Vagina (tissue), 2 donors: ENCODE results near the gene MT1G. TPM values are rescaled to one million over a fixed set of nuclear protein-coding genes. Genes with fewer than 3 reads are reported as not detected.

Experiments used
- DNase-seq, 2 donors: peaks; one replicate each; pipeline ENCODE4 v3.0.0-alpha.2; 2017; ENCODE audit errors: extremely low spot score in 2 of 2
- H3K27ac ChIP-seq: fragments of 200-600 bp; sonication (generic); one replicate; pipeline ENCODE4 v1.5.1; 2019
- H3K27me3 ChIP-seq: fragments of 200-600 bp; sonication (generic); one replicate; pipeline ENCODE4 v1.5.1; 2019
- H3K36me3 ChIP-seq, 2 donors: fragments of 200-600 bp; sonication (generic); one replicate each; pipeline ENCODE4 v1.5.1; 2017 to 2019
- H3K4me1 ChIP-seq: fragments of 200-600 bp; sonication (generic); one replicate; pipeline ENCODE4 v1.5.1; 2019
- H3K4me3 ChIP-seq, 2 donors: fragments of 200-600 bp; sonication (generic); 1 replicate in 1 of 2; 2 replicates in 1 of 2; pipeline ENCODE4 v1.5.1; 2016 to 2019
- H3K9me3 ChIP-seq: fragments of 200-600 bp; sonication (generic); one replicate; pipeline ENCODE4 v1.5.1; 2019
- POLR2A ChIP-seq, 2 donors: fragments of 450-650 bp; IDR thresholded peaks; one replicate each; pipeline ENCODE4 v1.6.1; 2017; ENCODE audit warnings: antibody characterized with exemption in 2 of 2, mild to moderate bottlenecking in 2 of 2, moderate library complexity in 2 of 2
- POLR2AphosphoS5 ChIP-seq, 2 donors: sonication (generic); formaldehyde crosslinking; IDR thresholded peaks; one replicate each; pipeline ENCODE4 v1.9.0; 2017; ENCODE audit warnings: antibody characterized with exemption in 2 of 2, mild to moderate bottlenecking in 2 of 2, low read depth in 1 of 2; ENCODE audit not compliant: insufficient read depth in 1 of 2
- intact Hi-C: fragments of 100-400 bp; cut with DNase I; formaldehyde crosslinking; loops from one replicate; pipeline ENCODE4 v1.15.1; 2023
- total RNA-seq: library from RNA; depleted of rRNA; stranded (reverse); fragments of >200 nt; gene quantifications from one replicate; pipeline ENCODE4 v1.2.3, GENCODE V29; 2016
- TF ChIP-seq, protein P1 (sequence below), 3 experiments: fragments of 450-650 bp in 2 of 3; fragments of 200-600 bp in 1 of 3; sonication (generic) in 1 of 3; IDR thresholded peaks; one replicate each; pipeline ENCODE4 v1.5.1; 2017 to 2019; ENCODE audit warnings: antibody characterized with exemption in 3 of 3, mild to moderate bottlenecking in 2 of 3, moderate library complexity in 2 of 3

The MT1G gene
- total RNA-seq, 1 donor from 2014 or later = not detected

DNA sequence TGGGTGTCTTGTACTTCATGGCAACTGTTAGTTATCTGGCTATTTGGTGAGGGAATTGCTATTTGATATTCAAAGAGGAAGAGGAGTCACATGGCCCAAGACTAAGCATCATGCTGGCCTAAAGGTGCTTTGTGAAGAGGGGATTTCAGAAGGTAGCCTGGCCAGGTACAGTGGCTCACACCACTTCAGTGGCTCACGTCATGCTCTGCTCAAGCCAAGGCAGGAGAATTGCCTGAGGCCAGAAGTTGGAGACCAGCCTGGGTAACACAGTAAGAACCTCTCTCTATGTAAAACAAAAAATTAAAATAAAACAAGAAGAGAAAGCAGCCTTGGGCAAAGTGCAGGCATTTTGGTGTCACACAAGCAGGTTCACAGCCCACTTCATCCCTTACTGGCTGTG lies 22.6 kb downstream of the MT1G start:
- Histone ChIP-seq H3K9me3 (no peaks in the 10 kb centered on the region), H3K4me1 (peaks cover 12% of the 10 kb centered on the region), H3K27me3 (no peaks in the 10 kb centered on the region), H3K4me3 (no peak overlapping the region), H3K27ac (no peak overlapping the region), H3K36me3 (no peaks in the 10 kb centered on the region)
- DNase-seq = no peak
- intact Hi-C loops = no loop called here
- TF ChIP-seq POLR2AphosphoS5 (IDR thresholded peaks at IDR 0.05; ENCODE audit: insufficient read depth in 1 of 2, low read depth in 1 of 2) = no peak
- TF ChIP-seq, protein P1, sequence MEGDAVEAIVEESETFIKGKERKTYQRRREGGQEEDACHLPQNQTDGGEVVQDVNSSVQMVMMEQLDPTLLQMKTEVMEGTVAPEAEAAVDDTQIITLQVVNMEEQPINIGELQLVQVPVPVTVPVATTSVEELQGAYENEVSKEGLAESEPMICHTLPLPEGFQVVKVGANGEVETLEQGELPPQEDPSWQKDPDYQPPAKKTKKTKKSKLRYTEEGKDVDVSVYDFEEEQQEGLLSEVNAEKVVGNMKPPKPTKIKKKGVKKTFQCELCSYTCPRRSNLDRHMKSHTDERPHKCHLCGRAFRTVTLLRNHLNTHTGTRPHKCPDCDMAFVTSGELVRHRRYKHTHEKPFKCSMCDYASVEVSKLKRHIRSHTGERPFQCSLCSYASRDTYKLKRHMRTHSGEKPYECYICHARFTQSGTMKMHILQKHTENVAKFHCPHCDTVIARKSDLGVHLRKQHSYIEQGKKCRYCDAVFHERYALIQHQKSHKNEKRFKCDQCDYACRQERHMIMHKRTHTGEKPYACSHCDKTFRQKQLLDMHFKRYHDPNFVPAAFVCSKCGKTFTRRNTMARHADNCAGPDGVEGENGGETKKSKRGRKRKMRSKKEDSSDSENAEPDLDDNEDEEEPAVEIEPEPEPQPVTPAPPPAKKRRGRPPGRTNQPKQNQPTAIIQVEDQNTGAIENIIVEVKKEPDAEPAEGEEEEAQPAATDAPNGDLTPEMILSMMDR (IDR thresholded peaks at IDR 0.05) = no peak
- no peak for TF ChIP-seq POLR2A (IDR thresholded peaks at IDR 0.05)

DNA sequence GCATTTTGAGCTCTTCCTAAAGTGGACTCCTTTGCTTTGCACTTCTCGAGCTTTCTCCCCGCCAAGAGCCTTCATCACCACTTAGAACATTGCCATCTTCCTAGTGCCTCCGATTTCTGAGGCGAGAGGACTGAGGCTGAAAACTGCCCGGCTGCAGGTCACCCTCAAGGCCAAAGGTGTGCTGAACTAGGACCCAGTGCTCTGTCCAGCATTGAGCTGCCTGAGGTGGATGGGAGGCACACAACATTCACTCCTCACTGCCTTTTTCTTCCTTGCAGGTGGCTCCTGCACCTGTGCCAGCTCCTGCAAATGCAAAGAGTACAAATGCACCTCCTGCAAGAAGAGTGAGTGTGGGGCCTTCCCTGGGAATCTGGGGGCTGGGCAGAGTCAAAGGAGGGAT lies 24.0 kb downstream of the MT1G start:
- no peaks in the 10 kb centered on the region for H3K27me3 ChIP-seq
- TF ChIP-seq, protein P1 (IDR thresholded peaks at IDR 0.05) = no peak
- TF ChIP-seq POLR2A (IDR thresholded peaks at IDR 0.05) (no peak), POLR2AphosphoS5 (IDR thresholded peaks at IDR 0.05; ENCODE audit: insufficient read depth in 1 of 2, low read depth in 1 of 2) (no peak)
- DNase-seq = no peak
- no peaks in the 10 kb centered on the region for H3K36me3 ChIP-seq
- peak overlapping the region; percentile 27 to 35 for H3K4me3 ChIP-seq
- intact Hi-C loops = no loop called here
- peaks cover 14% of the 10 kb centered on the region for H3K4me1 ChIP-seq
- no peaks in the 10 kb centered on the region for H3K9me3 ChIP-seq
- H3K27ac ChIP-seq = no peak overlapping the region

DNA sequence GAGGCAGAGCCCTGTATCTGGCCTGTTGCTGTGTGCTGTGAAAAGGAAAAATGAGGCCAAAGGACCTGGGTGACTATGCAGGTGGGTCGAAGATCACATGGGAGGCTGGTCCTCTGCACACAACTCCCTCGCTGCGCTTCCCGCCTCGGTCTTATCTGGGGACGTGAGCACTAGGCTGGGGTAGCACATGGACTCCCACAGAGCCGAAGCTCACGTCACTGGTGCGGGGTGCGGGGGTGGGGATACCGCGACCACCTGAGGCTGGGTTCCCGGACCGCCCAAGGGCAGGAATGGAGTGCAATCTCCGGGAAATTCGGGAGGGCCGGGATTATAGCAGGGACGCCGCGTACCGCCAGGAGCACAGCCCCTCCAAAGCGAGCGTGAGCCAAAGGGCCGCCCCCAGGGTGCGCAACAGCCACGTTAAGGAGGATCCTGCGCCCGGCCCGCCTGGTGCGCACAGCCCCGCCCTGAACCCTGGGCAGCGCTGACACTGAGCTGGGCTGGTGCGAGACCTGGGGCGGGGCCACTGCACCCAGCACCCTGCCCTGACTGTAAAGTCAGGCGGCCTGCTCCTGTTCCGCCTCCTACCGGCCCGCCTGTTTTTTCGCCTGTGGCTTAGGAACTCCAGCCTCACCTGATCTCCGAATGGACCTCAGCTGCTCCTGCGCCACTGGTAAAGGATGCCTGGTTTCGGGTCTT lies 24.6 kb downstream of the MT1G start:
- Histone ChIP-seq H3K27me3 (no peaks in the 10 kb centered on the region), H3K4me1 (peaks cover 20% of the 10 kb centered on the region), H3K4me3 (peak overlapping the region; percentile 27 to 35), H3K36me3 (no peaks in the 10 kb centered on the region), H3K9me3 (no peaks in the 10 kb centered on the region), H3K27ac (no peak overlapping the region)
- no peak for DNase-seq
- TF ChIP-seq, protein P1 (IDR thresholded peaks at IDR 0.05) = no peak
- peak; percentile 48 to 67 for TF ChIP-seq POLR2AphosphoS5 (IDR thresholded peaks at IDR 0.05; ENCODE audit: insufficient read depth in 1 of 2, low read depth in 1 of 2)
- intact Hi-C loops = no loop called here

DNA sequence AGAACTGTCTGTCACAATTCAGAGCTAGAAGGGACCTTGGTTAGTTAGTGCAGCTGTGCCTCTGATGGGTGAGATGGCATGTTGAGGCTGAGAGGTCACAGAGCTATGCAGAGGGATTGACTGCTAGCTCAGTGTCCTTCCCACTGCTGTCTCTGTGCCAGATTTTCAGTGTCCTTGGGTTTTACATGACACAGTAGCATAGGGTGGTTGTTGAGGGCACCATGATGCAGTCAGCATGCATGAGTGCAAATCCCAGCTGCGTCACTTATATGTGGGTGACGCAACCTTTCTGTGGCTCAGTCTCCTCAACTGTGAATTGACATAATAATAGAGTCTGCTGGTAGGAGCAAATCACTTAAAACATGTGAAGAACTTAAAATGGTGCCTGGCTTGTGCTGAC lies 26.7 kb downstream of the MT1G start:
- TF ChIP-seq POLR2AphosphoS5 (IDR thresholded peaks at IDR 0.05; ENCODE audit: insufficient read depth in 1 of 2, low read depth in 1 of 2) (no peak), POLR2A (IDR thresholded peaks at IDR 0.05) (no peak)
- TF ChIP-seq, protein P1 (IDR thresholded peaks at IDR 0.05) = no peak
- H3K9me3 ChIP-seq = no peaks in the 10 kb centered on the region
- H3K4me1 ChIP-seq = peaks cover 22% of the 10 kb centered on the region
- no peaks in the 10 kb centered on the region for H3K27me3 ChIP-seq
- DNase-seq = no peak
- no peaks in the 10 kb centered on the region for H3K36me3 ChIP-seq
- H3K27ac ChIP-seq = no peak overlapping the region
- H3K4me3 ChIP-seq = no peak overlapping the region
- intact Hi-C loops = no loop called here

DNA sequence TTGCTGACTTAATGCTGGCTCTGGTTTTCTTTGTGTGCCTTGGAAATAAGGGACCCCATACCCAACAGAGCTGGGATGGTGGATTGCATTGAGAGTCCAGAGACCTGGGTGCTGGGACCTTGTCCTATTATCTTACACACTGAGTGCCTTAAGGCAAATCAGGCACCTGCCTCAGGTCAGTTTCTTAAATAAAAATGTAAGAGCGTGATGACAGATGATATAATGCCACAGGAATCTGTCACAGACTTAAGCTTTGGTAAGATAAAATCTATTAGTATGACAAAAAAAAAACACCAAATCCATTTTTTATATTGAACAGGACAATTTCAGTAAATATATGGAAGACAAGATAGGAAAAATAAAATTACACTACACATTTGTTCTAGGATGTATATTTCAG lies 27.8 kb downstream of the MT1G start:
- intact Hi-C loops = no loop called here
- no peak for DNase-seq

More for the DNA sequence above, 27.8 kb downstream of the MT1G start:
- H3K27me3 ChIP-seq = no peaks in the 10 kb centered on the region
- no peaks in the 10 kb centered on the region for H3K36me3 ChIP-seq
- H3K4me3 ChIP-seq = no peak overlapping the region
- TF ChIP-seq POLR2A (IDR thresholded peaks at IDR 0.05) (no peak), POLR2AphosphoS5 (IDR thresholded peaks at IDR 0.05; ENCODE audit: insufficient read depth in 1 of 2, low read depth in 1 of 2) (no peak)
- TF ChIP-seq, protein P1 (IDR thresholded peaks at IDR 0.05) = no peak
- no peak overlapping the region for H3K27ac ChIP-seq
- H3K4me1 ChIP-seq = peaks cover 28% of the 10 kb centered on the region
- no peaks in the 10 kb centered on the region for H3K9me3 ChIP-seq
